Measurements from ENCODE around the gene PEX7.
"Not testable (repeated sequence)": the region's sequence is repeated elsewhere in the genome, so short reads cannot be mapped to it uniquely, and the experiment has no call there.

PEX7 gene

DNA sequence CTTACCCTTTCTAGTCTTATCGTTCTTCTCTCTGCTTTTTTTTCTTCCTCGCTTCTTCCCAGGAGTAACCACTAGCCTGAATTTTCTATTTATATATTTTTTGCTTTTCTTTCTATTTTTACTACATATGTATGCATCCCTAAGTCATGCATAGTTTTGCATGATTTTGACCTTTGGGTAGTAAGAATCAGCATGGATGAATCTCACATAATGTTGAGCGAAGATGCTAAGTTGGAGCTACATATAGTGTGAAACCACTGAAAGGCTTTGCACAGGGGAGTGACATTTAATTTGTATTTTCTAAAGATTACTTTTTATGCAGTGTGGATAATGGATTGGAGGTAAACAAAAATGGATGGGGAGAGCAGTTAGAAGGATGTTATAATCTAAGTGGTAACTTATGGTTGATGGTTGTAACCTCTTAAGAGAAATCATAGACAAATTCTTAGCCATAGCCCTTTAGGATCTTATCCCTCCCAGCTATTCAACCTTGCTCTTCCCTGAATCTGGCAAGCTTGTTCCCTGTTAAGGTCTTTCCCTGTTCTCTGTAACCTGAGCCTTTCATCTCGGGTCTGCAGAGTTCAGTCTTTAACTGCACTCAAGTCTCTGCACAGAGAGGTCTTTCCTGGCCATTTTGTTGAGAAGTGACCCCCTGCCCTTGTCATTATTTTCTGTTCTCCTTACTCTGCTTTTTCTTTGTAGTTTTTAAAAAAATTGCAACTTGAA lies 18.0 kb downstream of the PEX7 start:
- no peak for DNase-seq (ENCODE audit: low read depth)

- no peak for DNase-seq (ENCODE audit: low read depth)
Measured at GRCh38 chr6:136843210-136843609, 20.8 kb downstream of the PEX7 start.

GRCh38 chr6:136846046-136846445 lies 23.7 kb downstream of the PEX7 start:
- DNase-seq (ENCODE audit: low read depth), result peak; percentile 22

GRCh38 chr6:136846477-136846876 lies 24.1 kb downstream of the PEX7 start:
- not testable (repeated sequence) for DNase-seq (ENCODE audit: low read depth)

DNA sequence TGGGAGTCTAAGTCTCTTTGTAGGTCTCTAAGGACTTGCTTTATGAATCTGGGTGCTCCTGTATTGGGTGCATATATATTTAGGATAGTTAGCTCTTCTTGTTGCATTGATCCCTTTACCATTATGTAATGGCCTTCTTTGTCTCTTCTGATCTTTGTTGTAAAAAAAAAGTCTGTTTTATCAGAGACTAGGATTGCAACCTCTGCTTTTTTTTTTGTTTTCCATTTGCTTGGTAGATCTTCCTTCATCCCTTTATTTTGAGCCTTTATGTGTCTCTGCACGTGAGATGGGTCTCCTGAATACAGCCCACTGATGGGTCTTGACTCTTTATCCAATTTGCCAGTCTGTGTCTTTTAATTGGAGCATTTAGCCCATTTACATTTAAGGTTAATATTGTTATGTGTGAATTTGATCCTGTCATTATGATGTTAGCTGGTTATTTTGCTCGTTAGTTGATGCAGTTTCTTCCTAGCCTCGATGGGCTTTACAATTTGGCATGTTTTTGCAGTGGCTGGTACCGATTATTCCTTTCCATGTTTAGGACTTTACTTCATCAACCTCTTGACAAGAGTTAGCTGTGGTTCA lies 27.7 kb downstream of the PEX7 start:
- not testable (repeated sequence) for DNase-seq (ENCODE audit: low read depth)

DNA sequence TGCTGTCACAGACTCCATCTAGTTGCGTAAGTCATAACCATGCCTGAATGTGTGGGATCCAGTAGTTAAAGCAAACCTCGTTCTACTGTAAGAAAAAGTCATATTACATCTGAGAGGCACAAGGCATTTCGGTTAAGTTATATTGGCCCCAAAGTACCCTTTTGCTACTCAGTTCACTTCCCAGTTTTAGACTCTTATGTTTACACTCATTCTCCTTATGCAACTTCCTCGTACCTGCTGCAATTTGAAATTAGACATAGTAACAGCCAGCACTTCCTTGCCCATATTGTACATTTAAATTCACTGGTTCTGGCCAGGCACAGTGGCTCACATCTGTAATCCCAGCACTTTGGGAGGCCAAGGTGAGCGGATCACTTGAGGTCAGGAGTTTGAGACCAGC lies 37.0 kb downstream of the PEX7 start:
- no peak for DNase-seq (ENCODE audit: low read depth)

- no peak for DNase-seq (ENCODE audit: low read depth)
Measured at GRCh38 chr6:136860043-136860442, 37.7 kb downstream of the PEX7 start.

- DNase-seq (ENCODE audit: low read depth), result no peak
Measured at GRCh38 chr6:136862662-136863061, 40.3 kb downstream of the PEX7 start.

DNA sequence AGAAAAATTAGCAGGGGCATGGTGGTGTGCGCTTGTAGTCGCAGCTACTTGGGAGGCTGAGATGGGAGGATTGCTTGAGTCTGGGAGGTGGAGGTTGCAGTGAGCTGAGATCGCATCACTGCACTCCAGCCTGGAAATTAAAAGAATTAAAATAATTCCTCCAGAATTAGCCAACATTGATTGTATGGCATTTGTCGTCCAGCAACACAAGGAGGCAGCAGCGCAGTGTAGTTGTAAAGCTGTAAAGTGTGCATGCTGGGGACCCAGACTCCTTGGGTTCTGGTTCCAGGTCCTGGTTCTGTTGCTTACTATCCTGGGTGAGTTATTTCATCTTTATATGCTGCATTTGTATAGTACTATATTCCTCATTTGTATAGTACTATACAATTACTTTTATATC lies 41.4 kb downstream of the PEX7 start:
- no peak for DNase-seq (ENCODE audit: low read depth)

DNA sequence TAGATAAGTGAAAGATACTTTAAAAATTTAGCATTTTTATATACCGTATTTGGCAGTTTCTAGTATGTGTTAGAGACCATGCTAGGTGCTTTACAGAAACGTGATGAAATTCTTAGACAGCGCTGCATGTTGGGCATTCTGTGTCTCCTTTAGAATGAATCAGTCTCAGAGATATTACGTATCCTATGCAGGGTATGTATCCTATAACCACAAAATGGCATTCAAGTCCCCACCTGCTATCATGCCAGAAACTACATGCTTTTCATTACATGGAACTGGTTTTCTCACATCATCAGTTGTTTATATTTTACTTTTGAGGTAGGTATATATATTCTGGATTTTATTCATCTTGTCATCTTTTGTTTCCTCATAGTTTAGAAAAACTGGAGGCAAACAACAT lies 42.3 kb downstream of the PEX7 start:
- no peak for DNase-seq (ENCODE audit: low read depth)

- no peak for DNase-seq (ENCODE audit: low read depth)
Measured at GRCh38 chr6:136866872-136867416, 44.6 kb downstream of the PEX7 start.

GRCh38 chr6:136869451-136869850 lies 47.1 kb downstream of the PEX7 start:
- no peak for DNase-seq (ENCODE audit: low read depth)

DNA sequence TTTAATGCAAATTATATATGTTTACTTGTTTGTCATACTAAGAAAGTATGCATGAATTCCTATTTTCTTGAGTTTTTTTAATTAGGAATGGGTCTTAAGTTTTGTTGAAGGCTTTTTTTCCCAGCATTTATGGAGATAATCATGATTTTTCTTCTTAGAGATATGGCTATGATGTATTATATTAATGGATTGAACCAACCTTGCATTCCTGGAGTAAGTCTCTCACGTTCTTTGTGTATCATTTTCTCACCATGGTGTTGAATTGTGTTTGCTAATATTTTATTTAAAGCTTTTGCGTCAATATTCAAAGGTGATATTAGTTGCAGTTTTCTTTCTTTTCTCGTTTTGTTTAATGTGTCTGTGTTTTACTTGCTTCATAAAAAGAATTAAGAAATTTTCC lies 51.4 kb downstream of the PEX7 start:
- DNase-seq (ENCODE audit: low read depth), result no peak

- DNase-seq (ENCODE audit: low read depth), result not testable (repeated sequence)
Measured at GRCh38 chr6:136876469-136876868, 54.1 kb downstream of the PEX7 start.

DNA sequence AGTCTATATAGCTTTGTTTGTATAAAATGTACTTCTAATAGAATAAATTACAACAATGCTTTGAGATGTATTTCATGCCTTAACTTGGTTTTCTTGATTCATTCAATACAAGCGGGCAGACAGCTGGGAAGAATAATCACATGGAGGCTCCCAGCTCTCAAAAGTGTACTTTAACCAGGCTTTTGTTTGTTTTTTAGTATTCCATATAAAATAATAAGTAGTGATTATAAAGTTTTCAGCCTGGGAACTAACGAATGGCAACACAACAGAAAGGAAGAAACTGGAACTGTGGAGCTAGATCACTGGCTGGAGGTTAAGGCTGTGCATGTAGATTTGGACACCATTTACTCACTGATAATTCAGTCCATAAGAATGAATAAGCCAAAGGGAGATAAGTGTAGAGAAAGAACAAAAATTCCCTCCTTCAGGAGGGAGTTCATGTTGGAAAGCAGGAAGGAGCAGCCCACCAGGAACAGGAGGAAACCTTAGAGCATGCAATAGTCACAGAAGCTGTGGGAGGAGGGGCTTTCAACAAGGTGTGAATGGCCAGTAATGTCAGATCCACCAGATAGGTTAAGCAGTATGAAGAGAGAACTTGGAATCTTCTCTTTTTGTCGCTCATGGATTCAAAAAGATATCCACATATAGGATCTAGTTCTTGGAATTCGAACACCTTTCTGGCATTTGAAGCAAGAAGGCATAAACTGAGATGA lies 58.5 kb downstream of the PEX7 start:
- DNase-seq (ENCODE audit: low read depth), result no peak

DNA sequence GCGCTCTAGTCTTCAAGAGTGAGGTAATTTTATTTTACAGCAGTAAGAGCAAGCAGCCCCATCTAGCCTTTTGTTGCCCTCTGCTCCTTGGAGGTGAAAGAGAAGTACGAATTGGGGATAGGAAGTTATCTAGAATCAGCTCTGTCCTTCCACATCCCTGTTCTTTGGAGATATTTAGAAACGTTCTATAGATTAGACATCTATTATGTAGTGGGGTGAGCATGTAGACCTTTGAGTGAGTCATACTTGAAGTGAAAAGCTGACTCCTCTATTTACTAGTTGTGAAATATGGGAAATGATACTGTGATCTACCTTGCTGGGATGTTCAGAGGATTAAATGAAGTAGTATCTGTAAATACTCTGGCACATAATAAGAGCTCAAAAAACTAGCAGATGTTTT lies 63.7 kb downstream of the PEX7 start:
- DNase-seq (ENCODE audit: low read depth), result no peak

DNA sequence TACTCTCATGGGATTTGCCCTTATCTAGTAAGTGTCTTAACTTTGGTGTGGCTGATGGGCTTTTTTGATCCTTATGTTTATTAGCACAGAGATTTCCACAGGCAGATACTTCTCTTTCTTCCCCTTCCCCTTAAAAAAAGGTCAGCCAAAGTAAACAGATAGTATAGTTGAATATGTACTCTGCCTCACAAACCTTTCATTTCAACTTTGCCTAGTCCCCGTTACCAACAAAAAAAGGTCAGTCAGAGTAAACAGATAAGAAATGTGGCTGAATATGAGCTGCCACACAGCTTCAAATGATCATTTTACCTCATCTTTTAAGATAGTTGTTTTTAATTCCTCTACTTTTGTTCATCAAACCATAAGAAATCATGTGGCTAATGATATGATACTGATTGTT lies 65.6 kb downstream of the PEX7 start:
- no peak for DNase-seq (ENCODE audit: low read depth)

- no peak for DNase-seq (ENCODE audit: low read depth)
Measured at GRCh38 chr6:136889271-136890193, 67.1 kb downstream of the PEX7 start.

- no peak for DNase-seq (ENCODE audit: low read depth)
Measured at GRCh38 chr6:136890194-136890839, 67.9 kb downstream of the PEX7 start.

DNA sequence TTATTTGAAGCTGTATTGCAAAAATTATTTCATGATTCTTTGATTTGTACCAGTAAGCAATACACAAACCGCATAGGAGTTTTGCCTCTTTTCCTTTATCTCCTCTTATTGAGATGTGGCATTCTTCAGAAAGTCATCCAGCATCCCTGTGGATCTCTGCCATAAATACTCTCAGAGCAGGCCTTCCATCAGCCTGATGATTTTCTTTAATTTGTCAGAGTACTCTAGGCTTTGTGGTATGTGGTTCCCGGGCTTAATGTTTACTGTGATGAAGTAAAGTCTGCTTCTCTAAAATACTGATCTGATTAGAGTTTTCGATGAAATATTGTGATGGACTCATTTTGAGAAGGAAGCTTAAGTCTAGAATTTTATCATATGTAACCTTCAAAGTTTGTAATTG lies 68.6 kb downstream of the PEX7 start:
- DNase-seq (ENCODE audit: low read depth), result no peak

GRCh38 chr6:136893187-136893586 lies 70.8 kb downstream of the PEX7 start:
- DNase-seq (ENCODE audit: low read depth), result no peak
